Measurements from ENCODE around the gene STK33. TPM values are rescaled to one million over a fixed set of nuclear protein-coding genes. Genes with fewer than 3 reads are reported as not detected.

The STK33 gene
- under 1 TPM; 0.53 to 0.83 TPM for total RNA-seq

GRCh38 chr11:8593935-8594909, at the start of gene STK33:
Gene STK33 (minus strand): TSS chr11:8594228. CDS start chr11:8474905, 119,323 bp downstream.

Other genes with a start within 250 kb of the STK33 start
- gene TRIM66, start 88.4 kb upstream of the STK33 start, total RNA-seq = 10 to 100 TPM; 25.5 to 26.0 TPM
- gene RPL27A, start 88.6 kb upstream of the STK33 start, total RNA-seq = 1,000 to 10,000 TPM; 1,296 to 1,299 TPM